GM23338 (cell line): Measurements from ENCODE around the gene CABLES1. TPM values are rescaled to one million over a fixed set of nuclear protein-coding genes. Genes with fewer than 3 reads are reported as not detected.

Experiments used
- ATAC-seq: fragments of 200-7000 bp; cut with Tn5 transposase; 3 replicates; pipeline ENCODE4 v1.9.1; 2020
- DNase-seq: peaks from one replicate; pipeline ENCODE4 v3.0.0-alpha.2; 2015; ENCODE audit warnings: low spot score
- H2AFZ ChIP-seq: fragments of 200-600 bp; sonication (generic); 2 replicates; pipeline ENCODE4 v1.8.0; 2016; ENCODE audit warnings: antibody characterized with exemption, mild to moderate bottlenecking, moderate library complexity
- H3F3A ChIP-seq: fragments of 200-600 bp; sonication (generic); replicated peaks from 2 replicates; pipeline ENCODE4 v1.8.0; 2017; ENCODE audit warnings: antibody characterized with exemption, mixed run types, low read depth
- H3K27ac ChIP-seq: fragments of 200-600 bp; sonication (generic); 2 replicates; pipeline ENCODE4 v1.6.1; 2016; ENCODE audit warnings: low read depth
- H3K27me3 ChIP-seq: fragments of 200-600 bp; sonication (generic); 2 replicates; pipeline ENCODE4 v1.8.0; 2016; ENCODE audit warnings: mild to moderate bottlenecking, mixed run types, moderate library complexity; ENCODE audit not compliant: insufficient read depth
- H3K36me3 ChIP-seq: fragments of 200-600 bp; sonication (generic); 2 replicates; pipeline ENCODE4 v1.8.0; 2016; ENCODE audit warnings: mild to moderate bottlenecking; ENCODE audit not compliant: insufficient read depth
- H3K4me1 ChIP-seq: fragments of 200-600 bp; sonication (generic); 2 replicates; pipeline ENCODE4 v1.8.0; 2016; ENCODE audit warnings: mild to moderate bottlenecking, moderate library complexity; ENCODE audit not compliant: insufficient read depth
- H3K4me2 ChIP-seq: fragments of 200-600 bp; sonication (generic); 2 replicates; pipeline ENCODE4 v1.7.1; 2017; ENCODE audit warnings: mixed run types
- H3K4me3 ChIP-seq: fragments of 200-600 bp; sonication (generic); 2 replicates; pipeline ENCODE4 v1.6.1; 2016; ENCODE audit warnings: mixed run types
- H3K79me2 ChIP-seq: fragments of 200-600 bp; sonication (generic); replicated peaks from 2 replicates; pipeline ENCODE4 v1.8.0; 2017; ENCODE audit warnings: mild to moderate bottlenecking; ENCODE audit not compliant: insufficient read depth
- H3K9me2 ChIP-seq: fragments of 200-600 bp; sonication (generic); 2 replicates; pipeline ENCODE4 v1.8.0; 2017; ENCODE audit not compliant: insufficient read depth
- H4K20me1 ChIP-seq: fragments of 200-600 bp; sonication (generic); replicated peaks from 2 replicates; pipeline ENCODE4 v1.8.0; 2017; ENCODE audit warnings: mild to moderate bottlenecking; ENCODE audit not compliant: insufficient read depth
- H3K27ac Mint-ChIP-seq: 2 replicates; pipeline ENCODE4 v1.8.0; 2020; ENCODE audit warnings: inconsistent platforms, mild to moderate bottlenecking, moderate library complexity, mixed read lengths
- H3K27me3 Mint-ChIP-seq: 3 replicates; pipeline ENCODE4 v1.8.0; 2022; ENCODE audit warnings: low read depth, mild to moderate bottlenecking, moderate library complexity, mixed read lengths, inconsistent platforms; ENCODE audit not compliant: insufficient read depth, poor library complexity
- H3K36me3 Mint-ChIP-seq: 3 replicates; pipeline ENCODE4 v1.8.0; 2021; ENCODE audit warnings: low read depth, mild to moderate bottlenecking, inconsistent platforms, moderate library complexity, mixed read lengths
- H3K4me1 Mint-ChIP-seq: 3 replicates; pipeline ENCODE4 v1.8.0; 2020; ENCODE audit warnings: mild to moderate bottlenecking, inconsistent platforms, mixed read lengths
- H3K4me3 Mint-ChIP-seq: 3 replicates; pipeline ENCODE4 v1.8.0; 2021; ENCODE audit warnings: moderate library complexity, mild to moderate bottlenecking, inconsistent platforms, mixed read lengths
- H3K9me3 Mint-ChIP-seq: 3 replicates; pipeline ENCODE4 v1.8.0; 2020; ENCODE audit warnings: moderate library complexity, mild to moderate bottlenecking, inconsistent platforms, mixed read lengths
- CTCF ChIP-seq, 2 experiments: fragments of 200-600 bp in 1 of 2; sonication (generic) in 1 of 2; conservative IDR thresholded peaks; 2 replicates each; pipeline versions ENCODE4 v1.5.1 to v1.6.1; 2016 to 2017; ENCODE audit warnings: antibody characterized with exemption in 2 of 2, low read depth in 2 of 2, mild to moderate bottlenecking in 2 of 2, moderate library complexity in 1 of 2
- EZH2phosphoT487 ChIP-seq: fragments of 200-600 bp; sonication (generic); IDR thresholded peaks from one replicate; pipeline ENCODE4 v1.8.1; 2018; ENCODE audit warnings: antibody characterized with exemption; ENCODE audit not compliant: unreplicated experiment
- JUNB ChIP-seq: IDR thresholded peaks from one replicate; pipeline ENCODE4 v1.6.1; 2016; ENCODE audit warnings: antibody characterized with exemption; ENCODE audit not compliant: unreplicated experiment
- NANOG ChIP-seq: IDR thresholded peaks from 2 replicates; pipeline ENCODE4 v1.6.1; 2016; ENCODE audit warnings: antibody characterized with exemption, borderline replicate concordance
- POLR2AphosphoS5 ChIP-seq: IDR thresholded peaks from 2 replicates; pipeline ENCODE4 v1.6.1; 2016; ENCODE audit warnings: antibody characterized with exemption, low read depth
- REST ChIP-seq: IDR thresholded peaks from one replicate; pipeline ENCODE4 v1.6.1; 2018; ENCODE audit warnings: antibody characterized with exemption; ENCODE audit not compliant: unreplicated experiment
- STAT1 ChIP-seq: IDR thresholded peaks from one replicate; pipeline ENCODE4 v1.6.1; 2016; ENCODE audit warnings: antibody characterized with exemption; ENCODE audit not compliant: unreplicated experiment
- ZNF114 ChIP-seq: fragments of 250-450 bp; sonication (Bioruptor Pico); IDR thresholded peaks from 2 replicates; pipeline ENCODE4 v1.5.0; 2020; ENCODE audit warnings: mild to moderate bottlenecking, moderate library complexity
- ZNF331 ChIP-seq: fragments of 250-450 bp; sonication (Bioruptor Pico); IDR thresholded peaks from 2 replicates; pipeline ENCODE4 v1.5.0; 2020; ENCODE audit warnings: low read depth, mild to moderate bottlenecking, moderate library complexity
- ZNF462 ChIP-seq: fragments of 250-450 bp; sonication (Bioruptor Pico); IDR thresholded peaks from 2 replicates; pipeline ENCODE4 v1.5.0; 2020; ENCODE audit warnings: mild to moderate bottlenecking, moderate library complexity
- polyA plus RNA-seq: library from polyadenylated mRNA; unstranded; fragments of >200 nt; fragmentation: Nextera tagmentation; extraction: Ambion mirVana; gene quantifications from 2 replicates; pipeline ENCODE4 v1.2.1, GENCODE V29; 2016
- total RNA-seq: library from RNA; depleted of rRNA; stranded (reverse); fragments of >200 nt; shearing (Covaris generic); gene quantifications from 2 replicates; pipeline ENCODE4 v1.2.3, GENCODE V29; 2014

CABLES1 gene
- total and polyA plus RNA-seq, 2 experiments from 2014 or later = 2.6 to 12.4 TPM

- TF ChIP-seq ZNF462 (CRISPR knock-in tag) (no peak), EZH2phosphoT487 (no peak), JUNB (no peak), ZNF331 (CRISPR knock-in tag) (no peak), ZNF114 (no peak), STAT1 (no peak)
Measured at GRCh38 chr18:23235336-23235735, 100.1 kb downstream of the CABLES1 start (continued).

- H3F3A ChIP-seq = peaks cover 4% of the 10 kb centered on the region; the same call in 1 of the 2 replicates
- ATAC-seq = peak; percentile 86
Measured at GRCh38 chr18:23235860-23236259, 100.6 kb downstream of the CABLES1 start.

More at GRCh38 chr18:23235860-23236259, 100.6 kb downstream of the CABLES1 start:
- Mint-ChIP-seq H3K4me1 (peaks cover 61% of the 10 kb centered on the region), H3K27ac (peak overlapping the region; percentile 54; the same call in 1 of the 2 replicates), H3K4me3 (no peak overlapping the region; the same call in 2 of the 3 replicates), H3K36me3 (peaks cover 70% of the 10 kb centered on the region), H3K27me3 (peaks cover 5% of the 10 kb centered on the region), H3K9me3 (no peaks in the 10 kb centered on the region)
- no peaks in the 10 kb centered on the region for H3K79me2 ChIP-seq
- peak overlapping the region; percentile 45; the same call in 1 of the 2 replicates for H3K27ac ChIP-seq
- H2AFZ ChIP-seq = no peak overlapping the region
- TF ChIP-seq ZNF331 (CRISPR knock-in tag) = no peak
- TF ChIP-seq REST = no peak
- no peak for TF ChIP-seq EZH2phosphoT487
- TF ChIP-seq ZNF114 = no peak
- TF ChIP-seq CTCF (conservative IDR thresholded peaks at IDR 0.05; ENCODE audit: low read depth in 2 of 2) = no peak
- no peak for TF ChIP-seq POLR2AphosphoS5
- no peak for TF ChIP-seq NANOG
- H3K9me2 ChIP-seq = no peaks in the 10 kb centered on the region
- H3K4me1 ChIP-seq = peaks cover 41% of the 10 kb centered on the region
- no peaks in the 10 kb centered on the region for H3K27me3 ChIP-seq
- no peak overlapping the region for H3K4me2 ChIP-seq
- no peaks in the 10 kb centered on the region; the same call in 1 of the 2 replicates for H3K36me3 ChIP-seq
- DNase-seq = peak; percentile 41
- no peaks in the 10 kb centered on the region for H4K20me1 ChIP-seq
- no peak overlapping the region for H3K4me3 ChIP-seq
